Activated CD4-positive, alpha-beta T cell treated with anti-CD3 and anti-CD28 coated beads, Interleukin-2, amount 10 ng/mL, durations not matched to agents 7 days and 5 days (primary cell): ENCODE measurements around the gene PANX2. TPM values are rescaled to one million over a fixed set of nuclear protein-coding genes. Genes with fewer than 3 reads are reported as not detected.
"Not testable (repeated sequence)": the region's sequence is repeated elsewhere in the genome, so short reads cannot be mapped to it uniquely, and the experiment has no call there.

Experiments
- CTCF ChIA-PET: fragments of 350-600 bp; sonication (Branson Sonifier 250); formaldehyde crosslinking; loops from one replicate; lab custom pipeline; 2021; ENCODE audit warnings: antibody characterized with exemption; lab: Charles Lee
- POLR2A ChIA-PET: fragments of 350-600 bp; sonication (Branson Sonifier 250); formaldehyde crosslinking; loops from one replicate; lab custom pipeline; 2021; ENCODE audit warnings: antibody characterized with exemption; lab: Charles Lee
- DNase-seq: peaks from one replicate; pipeline ENCODE4 v3.0.0-alpha.2; 2020
- H3K27ac Mint-ChIP-seq: one replicate; pipeline ENCODE4 v1.8.0; 2021; ENCODE audit warnings: mild to moderate bottlenecking, moderate library complexity, mixed read lengths
- H3K27me3 Mint-ChIP-seq: one replicate; pipeline ENCODE4 v1.8.0; 2021; ENCODE audit warnings: mixed read lengths
- H3K36me3 Mint-ChIP-seq: one replicate; pipeline ENCODE4 v1.8.0; 2021; ENCODE audit warnings: low read depth, mixed read lengths
- H3K4me1 Mint-ChIP-seq: one replicate; pipeline ENCODE4 v1.8.0; 2021; ENCODE audit warnings: mixed read lengths
- H3K4me3 Mint-ChIP-seq: one replicate; pipeline ENCODE4 v1.8.0; 2021; ENCODE audit warnings: mild to moderate bottlenecking, moderate library complexity, mixed read lengths
- H3K9me3 Mint-ChIP-seq: one replicate; pipeline ENCODE4 v1.8.0; 2021; ENCODE audit warnings: mixed read lengths
- total RNA-seq, 2 experiments: library from RNA; stranded (reverse); gene quantifications; one replicate each; pipeline ENCODE4 v1.2.3, GENCODE V29; 2021

The PANX2 gene
- total RNA-seq, 2 experiments from 2014 or later, result 0.10 TPM

DNA sequence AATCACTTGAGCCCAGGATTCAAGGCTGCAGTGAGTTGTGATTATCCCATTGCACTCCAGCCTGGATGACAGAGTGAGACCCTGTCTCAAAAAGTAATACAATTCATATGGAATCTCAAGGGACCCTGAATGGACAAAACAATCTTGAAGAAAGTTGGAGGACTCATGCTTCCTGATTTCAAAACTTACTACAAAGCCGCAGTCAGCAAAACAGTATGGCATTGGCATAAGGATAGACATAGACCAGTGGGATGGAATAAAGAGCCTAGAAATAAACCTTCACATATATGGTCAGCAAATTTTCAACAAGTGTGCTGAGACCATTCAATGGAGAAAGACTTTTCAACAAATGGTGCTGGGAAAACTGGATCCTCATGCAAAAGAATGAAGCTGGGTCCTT is 32.8 kb downstream of the PANX2 start:
- H3K27me3 Mint-ChIP-seq, result no peaks in the 10 kb centered on the region
- H3K4me3 Mint-ChIP-seq, result no peak overlapping the region
- H3K4me1 Mint-ChIP-seq, result peaks cover 28% of the 10 kb centered on the region
- H3K27ac Mint-ChIP-seq, result no peak overlapping the region
- H3K9me3 Mint-ChIP-seq, result no peaks in the 10 kb centered on the region
- CTCF ChIA-PET, result no interaction called here
- POLR2A ChIA-PET, result no interaction called here
- H3K36me3 Mint-ChIP-seq, result peaks cover 19% of the 10 kb centered on the region
- DNase-seq, result no peak

DNA sequence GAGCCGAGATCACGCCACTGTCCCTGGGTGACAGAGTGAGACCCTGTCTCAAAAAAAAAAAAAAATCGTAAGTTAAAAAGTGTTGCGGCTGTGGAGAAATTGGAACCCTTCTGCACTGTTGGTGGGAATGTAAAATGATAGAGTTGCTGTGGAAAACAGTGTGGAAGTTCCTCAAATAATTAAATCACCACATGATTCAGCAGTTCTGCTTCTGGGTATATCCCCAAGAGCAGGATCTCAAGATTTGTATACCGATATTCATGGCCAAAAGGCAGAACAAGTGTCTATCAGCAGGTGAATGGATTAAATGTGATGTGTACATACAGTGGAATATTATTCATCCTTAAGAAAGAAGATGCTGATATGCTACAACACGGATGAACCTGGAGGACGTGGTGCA is 34.0 kb downstream of the PANX2 start:
- POLR2A ChIA-PET, result no interaction called here
- no peak for DNase-seq
- H3K4me1 Mint-ChIP-seq, result peaks cover 26% of the 10 kb centered on the region
- H3K36me3 Mint-ChIP-seq, result peaks cover 21% of the 10 kb centered on the region
- CTCF ChIA-PET, result interaction anchor here (0.6 kb wide), 1 partner anchor 180 kb away, joined by 3 read pairs; no protein-coding TSS in a partner anchor
- H3K9me3 Mint-ChIP-seq, result no peaks in the 10 kb centered on the region
- H3K27ac Mint-ChIP-seq, result no peak overlapping the region
- H3K4me3 Mint-ChIP-seq, result no peak overlapping the region
- no peaks in the 10 kb centered on the region for H3K27me3 Mint-ChIP-seq

DNA sequence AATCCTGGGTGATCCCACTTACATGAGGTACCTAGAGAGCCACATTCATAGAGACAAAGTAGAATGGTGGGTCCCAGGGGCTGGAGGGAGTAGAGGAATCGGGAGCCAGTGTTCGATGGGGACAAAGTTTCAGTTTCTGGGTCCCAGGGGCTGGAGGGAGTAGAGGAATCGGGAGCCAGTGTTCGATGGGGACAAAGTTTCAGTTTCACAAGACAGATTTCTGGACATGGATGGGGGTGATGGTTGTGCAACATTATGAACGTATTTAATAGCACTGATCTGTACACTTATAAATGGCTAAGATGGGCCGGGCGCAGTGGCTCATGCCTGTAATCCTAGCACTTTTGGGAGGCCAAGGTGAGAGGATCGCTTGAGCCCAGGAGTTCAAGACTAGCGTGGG is 34.5 kb downstream of the PANX2 start:
- POLR2A ChIA-PET, H3K27ac Mint-ChIP-seq, H3K4me3 Mint-ChIP-seq, H3K27me3 Mint-ChIP-seq, H3K9me3 Mint-ChIP-seq, CTCF ChIA-PET, DNase-seq: not testable (repeated sequence)
- peaks cover 24% of the 10 kb centered on the region for H3K36me3 Mint-ChIP-seq
- H3K4me1 Mint-ChIP-seq, result peaks cover 26% of the 10 kb centered on the region

DNA sequence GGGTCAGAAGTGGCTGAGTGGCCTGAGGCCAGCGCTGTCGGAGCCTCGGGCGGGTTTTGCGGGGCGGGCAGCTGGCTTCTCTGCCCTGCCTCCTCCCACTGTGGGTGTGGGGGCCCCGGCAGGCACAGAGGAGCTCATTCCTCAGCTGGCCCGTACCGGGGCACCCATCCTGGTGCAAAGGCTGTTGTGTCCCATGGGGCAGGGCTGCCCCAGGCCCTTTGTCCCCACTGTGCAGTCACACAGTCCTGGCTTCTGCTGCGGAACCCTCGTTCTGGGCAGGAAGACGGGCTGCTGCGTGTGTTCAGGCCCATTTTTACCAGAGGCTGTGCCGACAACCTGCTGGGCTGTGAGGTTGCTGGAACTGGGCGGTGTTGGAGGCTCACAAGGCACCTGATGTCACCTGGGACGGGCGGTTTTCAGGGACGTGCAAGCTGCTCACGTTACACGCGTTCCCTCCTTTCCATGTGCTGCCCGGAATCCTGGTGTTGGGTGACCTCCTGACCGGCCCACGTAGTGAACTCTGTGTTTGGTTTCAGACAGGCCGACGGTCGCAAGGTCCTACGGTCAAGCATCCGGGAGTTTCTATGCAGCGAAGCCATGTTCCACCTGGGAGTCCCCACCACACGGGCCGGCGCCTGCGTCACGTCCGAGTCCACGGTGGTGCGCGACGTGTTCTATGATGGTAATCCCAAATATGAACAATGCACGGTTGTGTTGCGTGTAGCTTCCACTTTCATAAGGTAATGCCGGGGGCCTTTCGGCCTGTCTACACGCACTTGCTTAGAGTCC is 35.4 kb downstream of the PANX2 start:
- ChIA-PET CTCF (interaction anchor here (0.6 to 1.3 kb wide), 4 partner anchors 16 to 117 kb away, joined by 3 to 7 read pairs (median 4); no protein-coding TSS in a partner anchor), POLR2A (no interaction called here)
- Mint-ChIP-seq H3K27ac (no peak overlapping the region), H3K36me3 (peaks cover 26% of the 10 kb centered on the region), H3K4me1 (peaks cover 26% of the 10 kb centered on the region), H3K27me3 (no peaks in the 10 kb centered on the region), H3K4me3 (no peak overlapping the region), H3K9me3 (no peaks in the 10 kb centered on the region)
- DNase-seq, result no peak

DNA sequence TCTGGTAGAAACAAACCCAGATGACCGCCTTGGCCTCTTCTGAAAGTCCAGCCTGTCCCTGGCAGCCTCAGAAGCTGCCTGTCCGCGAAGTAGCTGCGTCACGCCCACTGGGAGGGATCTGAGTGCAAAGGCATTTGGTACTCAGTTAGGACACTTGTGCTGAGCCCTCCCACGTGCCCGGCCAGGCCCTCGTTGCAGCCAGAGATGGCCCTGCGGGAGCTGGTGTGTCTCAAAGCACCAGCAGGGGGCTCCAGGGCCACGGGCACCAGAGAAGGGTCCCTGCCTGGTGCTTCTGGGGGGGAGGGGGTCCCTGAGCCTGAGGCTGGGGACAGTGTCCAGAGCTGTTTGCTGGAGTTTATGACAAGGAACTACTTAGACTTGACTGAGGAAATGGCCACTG is 36.1 kb downstream of the PANX2 start:
- Mint-ChIP-seq H3K27me3 (no peaks in the 10 kb centered on the region), H3K27ac (no peak overlapping the region), H3K4me3 (no peak overlapping the region), H3K4me1 (peaks cover 27% of the 10 kb centered on the region), H3K36me3 (peaks cover 30% of the 10 kb centered on the region), H3K9me3 (no peaks in the 10 kb centered on the region)
- ChIA-PET CTCF (interaction anchor here (0.6 to 1.3 kb wide), 3 partner anchors 16 to 117 kb away, joined by 3 to 7 read pairs (median 6); no protein-coding TSS in a partner anchor), POLR2A (no interaction called here)
- DNase-seq, result no peak

DNA sequence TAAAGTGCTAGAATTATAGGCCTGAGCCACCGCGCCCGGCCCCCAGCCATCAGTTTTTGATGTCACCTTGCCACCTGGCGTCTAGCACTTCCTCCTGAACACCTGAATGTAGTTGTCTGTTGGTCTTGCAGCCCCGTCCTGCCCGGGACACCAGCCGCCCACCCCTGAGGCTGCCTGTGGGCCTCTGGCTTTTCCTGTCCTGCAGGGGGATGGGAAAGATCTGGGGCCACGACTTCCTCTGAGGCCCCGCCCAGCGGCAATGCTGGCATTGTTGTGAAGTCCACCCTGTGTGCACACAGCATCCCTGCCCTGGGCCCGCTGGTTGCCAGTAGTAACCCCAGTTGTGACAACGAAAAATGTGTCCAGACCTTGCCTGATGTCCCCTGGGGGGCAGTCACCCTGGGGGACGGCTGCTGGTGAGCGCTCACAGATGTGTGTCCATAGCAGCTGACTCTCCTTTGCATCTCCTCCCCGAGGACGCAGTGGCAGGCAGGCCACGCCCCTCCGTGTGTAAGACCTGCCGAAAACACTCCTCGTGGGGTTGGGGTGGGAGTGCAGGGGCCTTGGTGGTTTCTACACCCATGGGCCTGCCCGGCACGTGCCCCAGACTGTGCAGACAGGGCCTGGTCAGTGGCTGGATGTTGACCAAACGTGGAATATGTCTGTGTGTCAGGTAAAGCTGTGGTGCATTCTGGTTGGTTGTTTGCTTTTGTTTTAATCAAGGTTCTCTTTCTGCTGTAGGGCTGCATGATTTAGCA is 37.0 kb downstream of the PANX2 start:
- no peaks in the 10 kb centered on the region for H3K9me3 Mint-ChIP-seq
- DNase-seq, result no peak
- ChIA-PET CTCF (interaction anchor here (0.6 to 1.2 kb wide), 2 partner anchors 17 to 28 kb away, joined by 3 to 6 read pairs; no protein-coding TSS in a partner anchor), POLR2A (no interaction called here)
- no peak overlapping the region for H3K4me3 Mint-ChIP-seq
- H3K4me1 Mint-ChIP-seq, result peaks cover 18% of the 10 kb centered on the region
- peak overlapping the region; percentile 13 for H3K27ac Mint-ChIP-seq
- H3K27me3 Mint-ChIP-seq, result no peaks in the 10 kb centered on the region
- H3K36me3 Mint-ChIP-seq, result peaks cover 32% of the 10 kb centered on the region

DNA sequence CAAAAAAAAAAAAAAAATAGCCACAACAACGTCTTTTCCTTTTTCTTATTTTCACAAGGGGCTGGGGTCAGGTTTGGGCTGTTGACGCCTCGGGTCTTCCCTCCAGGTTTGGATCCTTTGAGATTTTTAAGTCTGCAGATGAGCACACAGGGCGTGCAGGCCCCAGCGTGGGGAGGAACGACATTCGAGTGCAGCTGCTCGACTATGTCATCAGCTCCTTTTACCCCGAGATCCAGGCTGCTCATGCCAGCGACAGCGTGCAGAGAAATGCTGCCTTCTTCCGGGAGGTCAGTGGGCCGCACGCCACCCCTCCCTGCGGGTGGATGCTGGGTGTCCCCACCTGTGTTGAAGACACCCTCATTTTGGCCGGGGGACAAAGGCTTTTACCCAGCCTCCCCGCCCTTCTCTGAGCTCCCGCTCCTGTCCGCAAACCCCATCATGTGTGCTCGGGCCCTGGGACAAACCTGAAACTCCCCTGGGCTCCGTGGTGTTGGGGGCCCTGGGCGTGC is 38.0 kb downstream of the PANX2 start:
- H3K4me1 Mint-ChIP-seq, result peaks cover 13% of the 10 kb centered on the region
- H3K4me3 Mint-ChIP-seq, result no peak overlapping the region
- DNase-seq, result no peak
- CTCF ChIA-PET, result interaction anchor here (0.6 to 1.1 kb wide), 3 partner anchors 10 to 269 kb away, joined by 3 to 4 read pairs (median 3); no protein-coding TSS in a partner anchor
- POLR2A ChIA-PET, result no interaction called here
- H3K36me3 Mint-ChIP-seq, result peaks cover 32% of the 10 kb centered on the region
- no peaks in the 10 kb centered on the region for H3K27me3 Mint-ChIP-seq
- peak overlapping the region; percentile 36 for H3K27ac Mint-ChIP-seq
- no peaks in the 10 kb centered on the region for H3K9me3 Mint-ChIP-seq

DNA sequence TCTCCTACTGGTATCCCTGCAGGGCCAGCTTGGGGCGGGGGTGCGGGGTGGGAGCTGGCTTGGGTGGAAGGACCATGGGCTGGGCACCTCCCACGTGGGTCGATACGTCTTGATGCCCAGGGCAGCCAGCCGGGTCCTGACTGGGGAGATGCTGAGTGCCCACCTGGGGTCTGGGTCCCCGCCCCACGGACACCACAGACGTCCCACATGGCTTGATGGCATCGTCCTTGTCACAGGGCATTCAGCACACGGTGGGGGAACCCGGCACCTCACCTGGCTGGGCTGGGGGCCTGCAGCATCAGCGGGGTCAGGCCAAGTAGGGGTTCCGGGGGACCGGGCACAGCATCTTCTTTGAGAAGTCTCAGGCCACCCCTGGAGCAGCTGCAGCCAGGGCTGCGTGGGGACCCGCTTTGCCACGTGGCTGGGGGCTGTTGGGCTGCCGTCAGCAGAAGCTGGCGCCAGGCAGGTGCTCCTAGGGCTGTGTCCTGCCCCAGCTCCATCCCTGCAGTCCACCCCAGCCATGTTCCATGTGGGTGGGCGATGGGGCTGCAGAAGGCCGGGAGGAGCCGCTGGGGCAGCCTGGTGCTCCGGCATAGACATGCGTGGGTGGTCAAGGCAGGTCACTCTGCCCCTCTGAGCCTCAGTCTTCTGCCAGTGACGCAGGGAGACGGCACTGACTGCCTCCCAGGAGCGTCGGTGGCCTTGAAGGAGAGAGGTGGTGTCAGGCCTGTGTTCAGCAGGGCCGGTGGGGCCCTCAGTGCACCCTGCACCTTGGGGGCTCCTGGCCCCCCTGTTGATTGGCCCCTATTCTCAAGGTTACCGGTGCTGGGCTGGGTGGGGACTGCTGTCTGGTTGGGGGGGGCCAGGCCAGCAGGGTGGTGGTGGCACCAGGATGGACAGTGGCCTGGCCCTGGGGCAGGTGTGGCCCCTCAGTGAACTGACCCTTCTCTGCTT is 38.7 kb downstream of the PANX2 start:
- Mint-ChIP-seq H3K27me3 (no peaks in the 10 kb centered on the region), H3K36me3 (peaks cover 29% of the 10 kb centered on the region), H3K9me3 (no peaks in the 10 kb centered on the region), H3K4me1 (peaks cover 9% of the 10 kb centered on the region), H3K27ac (no peak overlapping the region), H3K4me3 (no peak overlapping the region)
- POLR2A ChIA-PET, result no interaction called here
- DNase-seq, result no peak
- CTCF ChIA-PET, result interaction anchor here (0.5 to 1.1 kb wide), 4 partner anchors 9 to 270 kb away, joined by 3 to 4 read pairs (median 4); no protein-coding TSS in a partner anchor

DNA sequence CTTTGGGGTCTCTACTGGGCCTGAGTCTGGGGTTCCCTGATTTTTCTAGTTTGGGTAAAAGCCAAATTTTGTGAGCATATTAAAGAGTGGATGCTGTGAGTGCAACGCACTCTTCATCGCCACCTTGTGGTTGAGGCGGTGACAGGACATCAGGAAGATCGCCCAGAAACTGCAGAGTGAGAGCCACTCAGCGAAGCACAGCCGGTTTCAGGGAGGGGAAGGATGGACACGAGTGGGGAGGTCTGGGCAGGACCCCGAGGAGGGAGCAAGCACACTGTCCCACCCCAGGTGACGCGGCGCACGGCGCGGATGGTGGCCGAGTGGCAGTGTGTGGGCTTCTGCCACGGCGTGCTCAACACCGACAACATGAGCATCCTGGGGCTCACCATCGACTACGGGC is 39.4 kb downstream of the PANX2 start:
- POLR2A ChIA-PET, result no interaction called here
- Mint-ChIP-seq H3K4me1 (peaks cover 7% of the 10 kb centered on the region), H3K27ac (no peak overlapping the region), H3K9me3 (no peaks in the 10 kb centered on the region), H3K4me3 (no peak overlapping the region), H3K36me3 (peaks cover 32% of the 10 kb centered on the region), H3K27me3 (no peaks in the 10 kb centered on the region)
- CTCF ChIA-PET, result no interaction called here
- DNase-seq, result peak; percentile 81

DNA sequence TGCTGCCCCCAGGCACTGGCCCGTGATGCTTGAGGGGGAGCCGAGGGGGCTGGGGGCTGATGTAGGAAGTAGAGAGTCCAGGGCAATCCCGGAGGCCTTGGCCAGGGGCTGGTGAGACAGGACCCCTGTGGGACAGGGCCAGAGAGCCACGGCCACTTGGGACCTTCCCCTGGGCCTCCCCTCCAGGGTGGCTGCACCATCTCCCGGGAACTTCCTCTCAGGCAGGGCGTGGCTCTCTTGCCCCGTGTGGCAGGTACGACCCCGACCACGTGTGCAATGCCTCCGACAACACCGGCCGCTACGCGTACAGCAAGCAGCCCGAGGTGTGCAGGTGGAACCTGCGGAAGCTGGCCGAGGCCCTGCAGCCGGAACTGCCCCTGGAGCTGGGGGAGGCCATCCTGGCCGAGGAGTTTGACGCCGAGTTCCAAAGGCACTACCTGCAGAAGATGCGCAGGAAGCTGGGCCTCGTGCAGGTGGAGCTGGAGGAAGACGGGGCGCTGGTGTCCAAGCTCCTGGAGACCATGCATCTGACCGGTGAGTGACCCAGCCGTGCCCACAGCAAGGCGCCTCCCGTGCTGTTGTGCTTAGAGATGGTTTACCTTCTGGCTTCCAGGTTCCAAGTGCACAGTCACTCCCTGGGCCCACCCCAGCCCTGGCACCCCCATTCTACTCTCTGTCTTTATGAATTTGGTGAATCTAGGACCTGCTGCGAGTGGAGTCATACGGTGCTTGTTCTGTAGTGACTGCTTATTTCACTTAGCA is 40.0 kb downstream of the PANX2 start:
- CTCF ChIA-PET, result interaction anchor here (1.6 kb wide), 1 partner anchor 62 kb away, joined by 5 read pairs; no protein-coding TSS in a partner anchor
- no peak overlapping the region for H3K4me3 Mint-ChIP-seq
- no peaks in the 10 kb centered on the region for H3K27me3 Mint-ChIP-seq
- peaks cover 34% of the 10 kb centered on the region for H3K36me3 Mint-ChIP-seq
- no peaks in the 10 kb centered on the region for H3K9me3 Mint-ChIP-seq
- POLR2A ChIA-PET, result no interaction called here
- no peak for DNase-seq
- H3K4me1 Mint-ChIP-seq, result peaks cover 5% of the 10 kb centered on the region
- H3K27ac Mint-ChIP-seq, result no peak overlapping the region

DNA sequence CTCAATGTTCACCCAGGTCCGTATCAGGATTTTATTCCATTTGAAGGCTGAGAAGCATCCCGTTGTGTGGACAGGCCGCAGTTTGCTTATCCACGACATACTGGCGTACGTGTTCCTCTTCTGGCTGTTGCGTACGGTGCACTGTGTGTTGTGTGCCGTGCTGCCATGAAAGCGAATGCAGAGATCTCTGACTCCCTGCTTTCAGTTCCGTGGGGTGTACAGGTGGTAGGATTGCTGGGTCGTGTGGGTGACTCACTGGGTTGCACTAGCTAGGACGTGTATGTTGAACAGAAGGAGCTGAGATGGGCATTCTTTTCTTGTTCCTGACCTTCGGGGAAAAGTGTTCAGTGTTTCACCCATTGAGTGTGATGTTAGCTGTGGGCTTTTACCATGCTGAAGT is 40.6 kb downstream of the PANX2 start:
- Mint-ChIP-seq H3K4me3 (no peak overlapping the region), H3K36me3 (peaks cover 35% of the 10 kb centered on the region), H3K4me1 (peaks cover 5% of the 10 kb centered on the region), H3K9me3 (no peaks in the 10 kb centered on the region), H3K27ac (peak overlapping the region; percentile 10), H3K27me3 (no peaks in the 10 kb centered on the region)
- CTCF ChIA-PET, result interaction anchor here (0.7 to 1.6 kb wide), 2 partner anchors 36 to 63 kb away, joined by 5 read pairs; no protein-coding TSS in a partner anchor
- DNase-seq, result no peak
- POLR2A ChIA-PET, result no interaction called here
